Mesendoderm (in vitro differentiated cells): ENCODE results near the gene LUC7L3.

Source experiments
- DNase-seq: peaks from one replicate; pipeline ENCODE4 v3.0.0; 2013
- H2AK5ac ChIP-seq: 2 replicates; pipeline ENCODE4 v1.6.1; 2013; ENCODE audit warnings: low read length, inconsistent platforms
- H2BK120ac ChIP-seq: 2 replicates; pipeline ENCODE4 v1.6.1; 2013; ENCODE audit warnings: low read depth, mild to moderate bottlenecking, low read length, moderate library complexity, mixed read lengths
- H2BK15ac ChIP-seq: replicated peaks from 2 replicates; pipeline ENCODE4 v1.6.1; 2013; ENCODE audit warnings: low read depth, mild to moderate bottlenecking, moderate library complexity
- H2BK5ac ChIP-seq: 2 replicates; pipeline ENCODE4 v1.6.1; 2013; ENCODE audit warnings: low read length, inconsistent platforms
- H3K18ac ChIP-seq: 2 replicates; pipeline ENCODE4 v1.6.1; 2013; ENCODE audit warnings: mild to moderate bottlenecking, low read length, mixed read lengths
- H3K23ac ChIP-seq: one replicate; pipeline ENCODE4 v1.6.1; 2013; ENCODE audit warnings: low read length
- H3K27ac ChIP-seq: 2 replicates; pipeline ENCODE4 v1.5.1; 2013; ENCODE audit warnings: low read depth, mild to moderate bottlenecking, inconsistent platforms, low read length, moderate library complexity
- H3K27me3 ChIP-seq: 2 replicates; pipeline ENCODE4 v1.6.1; 2013; ENCODE audit warnings: low read length, control low read depth, mild to moderate bottlenecking, inconsistent platforms; ENCODE audit not compliant: insufficient read depth, poor library complexity
- H3K36me3 ChIP-seq: 2 replicates; pipeline ENCODE4 v1.6.1; 2013; ENCODE audit warnings: low read length, inconsistent platforms; ENCODE audit not compliant: control insufficient read depth, insufficient read depth
- H3K4ac ChIP-seq: one replicate; pipeline ENCODE4 v1.6.1; 2013; ENCODE audit warnings: low read depth, mild to moderate bottlenecking, low read length, moderate library complexity
- H3K4me1 ChIP-seq: 2 replicates; pipeline ENCODE4 v1.6.1; 2013; ENCODE audit warnings: low read depth, low read length, inconsistent platforms; ENCODE audit not compliant: control insufficient read depth
- H3K4me2 ChIP-seq: 2 replicates; pipeline ENCODE4 v1.6.1; 2013; ENCODE audit warnings: low read length
- H3K4me3 ChIP-seq: 2 replicates; pipeline ENCODE4 v1.5.1; 2013; ENCODE audit warnings: mild to moderate bottlenecking, low read length
- H3K56ac ChIP-seq: one replicate; pipeline ENCODE4 v1.6.1; 2013; ENCODE audit warnings: low read length
- H3K79me1 ChIP-seq: 2 replicates; pipeline ENCODE4 v1.6.1; 2013; ENCODE audit warnings: low read length, inconsistent platforms
- H3K79me2 ChIP-seq: 2 replicates; pipeline ENCODE4 v1.6.1; 2013; ENCODE audit warnings: mild to moderate bottlenecking, low read length; ENCODE audit not compliant: control insufficient read depth, insufficient read depth
- H3K9ac ChIP-seq: 2 replicates; pipeline ENCODE4 v1.6.1; 2013; ENCODE audit warnings: low read length, inconsistent platforms
- H4K5ac ChIP-seq: one replicate; pipeline ENCODE4 v1.6.1; 2013; ENCODE audit warnings: low read length
- H4K8ac ChIP-seq: one replicate; pipeline ENCODE4 v1.6.1; 2013; ENCODE audit warnings: low read depth, mild to moderate bottlenecking, control low read depth, low read length, moderate library complexity
- WGBS: extraction: QIAGEN DNeasy Blood & Tissue Kit; methylation state at CpG from one replicate; pipeline ENCODE4 v1.1.7; 2013; ENCODE audit warnings: low lambda C conversion rate, missing lambda C conversion rate; ENCODE audit not compliant: insufficient coverage; ENCODE audit errors: extremely low coverage; 5-methylcytosine and 5-hydroxymethylcytosine counted together

The LUC7L3 gene

GRCh38 chr17:50745631-50746030 is 26.2 kb downstream of the LUC7L3 start:
- H3K4ac ChIP-seq: no peak overlapping the region
- no peak overlapping the region for H2BK120ac ChIP-seq
- H4K8ac ChIP-seq: no peak overlapping the region
- H3K36me3 ChIP-seq: peaks cover 19% of the 10 kb centered on the region
- H3K79me1 ChIP-seq: peaks cover 4% of the 10 kb centered on the region
- H3K27me3 ChIP-seq: no peaks in the 10 kb centered on the region
- WGBS: no CpG with 5 or more reads among the region's 12 CpGs
- H3K23ac ChIP-seq: no peak overlapping the region
- H3K27ac ChIP-seq: no peak overlapping the region
- H3K4me3 ChIP-seq: no peak overlapping the region
- no peaks in the 10 kb centered on the region for H3K79me2 ChIP-seq
- no peak overlapping the region for H3K18ac ChIP-seq
- no peak overlapping the region for H2BK15ac ChIP-seq
- no peak overlapping the region for H3K9ac ChIP-seq
- H4K5ac ChIP-seq: no peak overlapping the region
- H3K56ac ChIP-seq: no peak overlapping the region
- no peaks in the 10 kb centered on the region for H3K4me1 ChIP-seq
- H2AK5ac ChIP-seq: no peak overlapping the region
- no peak overlapping the region for H3K4me2 ChIP-seq
- no peak overlapping the region for H2BK5ac ChIP-seq
- no peak for DNase-seq

GRCh38 chr17:50749245-50749644 is 29.8 kb downstream of the LUC7L3 start:
- Histone ChIP-seq H3K79me2 (no peaks in the 10 kb centered on the region), H3K27me3 (no peaks in the 10 kb centered on the region), H3K4ac (no peak overlapping the region), H3K4me1 (no peaks in the 10 kb centered on the region), H3K4me3 (no peak overlapping the region), H3K56ac (no peak overlapping the region), H3K23ac (no peak overlapping the region), H3K9ac (no peak overlapping the region), H3K79me1 (peaks cover 2% of the 10 kb centered on the region), H4K5ac (no peak overlapping the region), H3K4me2 (no peak overlapping the region), H2BK120ac (no peak overlapping the region), H4K8ac (no peak overlapping the region), H2BK5ac (no peak overlapping the region), H3K27ac (no peak overlapping the region), H2AK5ac (no peak overlapping the region), H2BK15ac (no peak overlapping the region), H3K36me3 (peaks cover 11% of the 10 kb centered on the region), H3K18ac (no peak overlapping the region)
- no peak for DNase-seq
- WGBS: no CpG with 5 or more reads among the region's 6 CpGs

- no peak overlapping the region for H2BK120ac ChIP-seq
- no peak overlapping the region for H2BK5ac ChIP-seq
- H3K18ac ChIP-seq: no peak overlapping the region
- no peaks in the 10 kb centered on the region for H3K79me1 ChIP-seq
- H3K27me3 ChIP-seq: no peaks in the 10 kb centered on the region
- no peak overlapping the region for H4K8ac ChIP-seq
- H2AK5ac ChIP-seq: no peak overlapping the region
- H3K23ac ChIP-seq: no peak overlapping the region
- no peaks in the 10 kb centered on the region for H3K4me1 ChIP-seq
- no peak overlapping the region for H3K27ac ChIP-seq
- H3K4ac ChIP-seq: no peak overlapping the region
- H4K5ac ChIP-seq: no peak overlapping the region
- H3K79me2 ChIP-seq: no peaks in the 10 kb centered on the region
- DNase-seq: no peak
- no peak overlapping the region for H2BK15ac ChIP-seq
- H3K36me3 ChIP-seq: peaks cover 5% of the 10 kb centered on the region
- H3K4me2 ChIP-seq: no peak overlapping the region
- H3K56ac ChIP-seq: no peak overlapping the region
- H3K4me3 ChIP-seq: no peak overlapping the region
- WGBS: no CpG with 5 or more reads among the region's 2 CpGs
- H3K9ac ChIP-seq: no peak overlapping the region
Measured at GRCh38 chr17:50754521-50754920, 35.1 kb downstream of the LUC7L3 start.

- Histone ChIP-seq H3K36me3 (no peaks in the 10 kb centered on the region), H3K4me1 (no peaks in the 10 kb centered on the region), H3K18ac (no peak overlapping the region), H2BK5ac (no peak overlapping the region), H3K79me1 (no peaks in the 10 kb centered on the region), H2BK120ac (no peak overlapping the region), H3K4ac (no peak overlapping the region), H3K79me2 (no peaks in the 10 kb centered on the region), H4K8ac (no peak overlapping the region), H3K4me3 (no peak overlapping the region), H3K4me2 (no peak overlapping the region), H3K23ac (no peak overlapping the region), H3K9ac (no peak overlapping the region), H3K27ac (no peak overlapping the region), H4K5ac (no peak overlapping the region), H3K56ac (no peak overlapping the region), H3K27me3 (no peaks in the 10 kb centered on the region), H2BK15ac (no peak overlapping the region), H2AK5ac (no peak overlapping the region)
- no peak for DNase-seq
- no CpG with 5 or more reads among the region's 5 CpGs for WGBS
Measured at GRCh38 chr17:50758524-50758923, 39.1 kb downstream of the LUC7L3 start.

GRCh38 chr17:50758989-50759544 is 39.7 kb downstream of the LUC7L3 start:
- Histone ChIP-seq H3K4me1 (no peaks in the 10 kb centered on the region), H3K9ac (no peak overlapping the region), H2AK5ac (no peak overlapping the region), H4K8ac (no peak overlapping the region), H3K27me3 (no peaks in the 10 kb centered on the region), H3K27ac (no peak overlapping the region), H3K18ac (no peak overlapping the region), H2BK120ac (no peak overlapping the region), H2BK15ac (no peak overlapping the region), H3K36me3 (no peaks in the 10 kb centered on the region), H3K4ac (no peak overlapping the region), H3K79me2 (no peaks in the 10 kb centered on the region), H2BK5ac (no peak overlapping the region), H3K4me3 (no peak overlapping the region), H3K23ac (no peak overlapping the region), H3K56ac (no peak overlapping the region), H3K79me1 (no peaks in the 10 kb centered on the region), H3K4me2 (no peak overlapping the region), H4K5ac (no peak overlapping the region)
- DNase-seq: no peak
- WGBS: no CpG with 5 or more reads among the region's 9 CpGs

GRCh38 chr17:50762177-50762576 is 42.8 kb downstream of the LUC7L3 start:
- Histone ChIP-seq H3K27me3 (no peaks in the 10 kb centered on the region), H3K56ac (no peak overlapping the region), H3K36me3 (no peaks in the 10 kb centered on the region), H3K4me3 (no peak overlapping the region), H3K4me1 (peaks cover 3% of the 10 kb centered on the region), H4K5ac (no peak overlapping the region), H2BK15ac (no peak overlapping the region), H3K27ac (no peak overlapping the region), H3K23ac (no peak overlapping the region), H3K18ac (no peak overlapping the region), H2AK5ac (no peak overlapping the region), H2BK120ac (no peak overlapping the region), H3K9ac (no peak overlapping the region), H3K79me2 (no peaks in the 10 kb centered on the region), H3K79me1 (no peaks in the 10 kb centered on the region), H4K8ac (no peak overlapping the region), H3K4ac (no peak overlapping the region), H2BK5ac (no peak overlapping the region), H3K4me2 (no peak overlapping the region)
- no CpG with 5 or more reads among the region's 2 CpGs for WGBS
- no peak for DNase-seq
